ENCODE results near the gene NCR3LG1. TPM values are rescaled to one million over a fixed set of nuclear protein-coding genes. Genes with fewer than 3 reads are reported as not detected.

Gene NCR3LG1
- total and polyA plus RNA-seq, 2 of the 8 experiments (the other 6 are each of a cell fraction or from before 2014, with no cell fraction given), result 0.68 to 1.9 TPM

- H2AK5ac ChIP-seq (ENCODE audit: low read depth, low read length), result no peak overlapping the region
- FAIRE-seq (no peak), DNase-seq (ENCODE audit: low read depth in 1 of 2, low spot score in 2 of 2) (no peak)
- no peak overlapping the region for H3K9ac ChIP-seq (replicated peaks in 1 of 4; ENCODE audit: extremely low read depth in 1 of 4, low read depth in 3 of 4, low read length in 3 of 4)
- no peaks in the 10 kb centered on the region for H3K79me2 ChIP-seq (ENCODE audit: control insufficient read depth in 1 of 2, insufficient read depth in 2 of 2, low read length in 2 of 2)
- no peaks in the 10 kb centered on the region for H3K23me2 ChIP-seq (ENCODE audit: low read depth, low read length)
- H3K18ac ChIP-seq (ENCODE audit: extremely low read depth, low read length), result no peak overlapping the region
- H3K36me3 ChIP-seq (ENCODE audit: control insufficient read depth in 2 of 4, insufficient read depth in 4 of 4, low read length in 3 of 4), result no peaks in the 10 kb centered on the region
- H2BK5ac ChIP-seq (ENCODE audit: low read depth, low read length), result no peak overlapping the region
- no peak overlapping the region for H3K14ac ChIP-seq (ENCODE audit: insufficient read length)
- ChIA-PET POLR2A (ENCODE audit: partially characterized antibody) (no interaction called here), CTCF (ENCODE audit: partially characterized antibody) (interaction anchor here (0.9 to 38.8 kb wide), 5 partner anchors 11 to 117 kb away, joined by 3 to 1414 read pairs (median 4); no protein-coding TSS in a partner anchor)
- H2BK15ac ChIP-seq (ENCODE audit: low read length), result no peak overlapping the region
- H3K27ac ChIP-seq (ENCODE audit: low read depth, low read length), result no peak overlapping the region
- no peak overlapping the region for H2AFZ ChIP-seq (ENCODE audit: low read length)
- H4K5ac ChIP-seq (ENCODE audit: insufficient read length, low read depth, low read length), result no peak overlapping the region
- no peak overlapping the region for H3K4me2 ChIP-seq (ENCODE audit: insufficient read depth in 1 of 2, low read depth in 2 of 2, low read length in 2 of 2)
- H4K91ac ChIP-seq (replicated peaks; ENCODE audit: insufficient read length, low read length), result no peak overlapping the region
- no peak overlapping the region for H2BK12ac ChIP-seq (ENCODE audit: low read depth, low read length)
- no peak overlapping the region for H3K4me3 ChIP-seq (ENCODE audit: extremely low read depth in 1 of 4, insufficient read depth in 2 of 4, low read depth in 3 of 4, low read length in 4 of 4)
- no peak overlapping the region for H2BK120ac ChIP-seq (replicated peaks; ENCODE audit: low read depth, low read length)
- no peaks in the 10 kb centered on the region; a peak in 1 of 7 replicates for H3K4me1 ChIP-seq (replicated peaks in 1 of 4; ENCODE audit: control insufficient read depth in 3 of 4, insufficient read depth in 4 of 4, low read length in 3 of 4)
- H3K9me3 ChIP-seq (ENCODE audit: insufficient read depth in 2 of 2, low read depth in 1 of 2, low read length in 1 of 2), result no peaks in the 10 kb centered on the region
- H4K8ac ChIP-seq (ENCODE audit: extremely low read depth, insufficient read depth, low read length), result no peak overlapping the region
- H3K27me3 ChIP-seq (replicated peaks in 1 of 4; ENCODE audit: control insufficient read depth in 3 of 4, extremely low read depth in 1 of 4, insufficient read depth in 3 of 4, low read length in 3 of 4), result peaks cover 0 to 6% (median 0%) of the 10 kb centered on the region in 4 experiments; a peak in 3 of 7 replicates
- 90% methylated on average over 17 of the region's 20 CpGs; no CpG with 5 or more reads in 1 of the 2 experiments for WGBS, 2 experiments (ENCODE audit: extremely low coverage in 1 of 2, insufficient coverage in 1 of 2, insufficient read length in 1 of 2, insufficient replicate concordance in 2 of 2, low coverage in 1 of 2, low lambda C conversion rate in 2 of 2, missing lambda C conversion rate in 1 of 2)
- H3K23ac ChIP-seq (ENCODE audit: insufficient read length), result no peak overlapping the region
- no peaks in the 10 kb centered on the region for H3K79me1 ChIP-seq (ENCODE audit: low read depth, low read length)
- peaks cover 0 to 1% of the 10 kb centered on the region in 2 experiments for H4K20me1 ChIP-seq (replicated peaks in 1 of 2; ENCODE audit: control insufficient read depth in 1 of 2, insufficient read depth in 2 of 2, low read length in 2 of 2)
- H3K56ac ChIP-seq (replicated peaks; ENCODE audit: insufficient read length, low read depth, low read length), result no peak overlapping the region
- H2BK20ac ChIP-seq (ENCODE audit: low read length), result no peak overlapping the region
- no peak overlapping the region for H3K4ac ChIP-seq (replicated peaks; ENCODE audit: insufficient read length, low read depth, low read length)
- TF ChIP-seq YY1 (IDR thresholded peaks at IDR 0.05; ENCODE audit: low read depth, low read length), result no peak
- TF ChIP-seq SUZ12 (IDR thresholded peaks at IDR 0.05; ENCODE audit: low read length), result no peak
- no peak for TF ChIP-seq JUN (IDR thresholded peaks at IDR 0.05; ENCODE audit: low read depth, low read length)
- TF ChIP-seq MAX (IDR thresholded peaks at IDR 0.05), result no peak
- no peak for TF ChIP-seq SRF (IDR thresholded peaks at IDR 0.05; ENCODE audit: low read depth, low read length)
- no peak for TF ChIP-seq KDM1A (IDR thresholded peaks at IDR 0.05; ENCODE audit: borderline replicate concordance, low read length)
- no peak for TF ChIP-seq CEBPB (IDR thresholded peaks at IDR 0.05; ENCODE audit: low read depth, low read length)
- no peak for TF ChIP-seq FOSL1 (IDR thresholded peaks at IDR 0.05; ENCODE audit: insufficient read depth, low read depth, low read length)
- no peak for TF ChIP-seq CREB1 (IDR thresholded peaks at IDR 0.05)
- TF ChIP-seq GABPA (IDR thresholded peaks at IDR 0.05; ENCODE audit: borderline replicate concordance, insufficient read depth, low read length), result no peak
- no peak for TF ChIP-seq SIRT6 (IDR thresholded peaks at IDR 0.05; ENCODE audit: low read length)
Measured at GRCh38 chr11:17395554-17395961, 44.0 kb downstream of the NCR3LG1 start.

Measured in H1 (cell line).